Measurements from ENCODE around the gene OR2A14. TPM values are rescaled to one million over a fixed set of nuclear protein-coding genes. Genes with fewer than 3 reads are reported as not detected.

Gene OR2A14
- total and polyA plus RNA-seq, 2 donors (not counting 1 experiment from before 2014, with no cell fraction given): not detected

- peaks cover 18% of the 10 kb centered on the region for H3K27me3 Mint-ChIP-seq
- no peak for DNase-seq
Observed at GRCh38 chr7:144109283-144109682, 13.7 kb upstream of the OR2A14 start, which contains the start of gene OR2A2. Gene OR2A2, plus strand, starts transcription at chr7:144109583. Its CDS starts 0 bp downstream, at chr7:144109583.

GRCh38 chr7:144110272-144110671 lies 12.7 kb upstream of the OR2A14 start:
- no peaks in the 10 kb centered on the region for H4K20me1 ChIP-seq (ENCODE audit: control insufficient read depth, insufficient read depth, low read length, poor library complexity, severe bottlenecking)
- H3K4me1 Mint-ChIP-seq: no peaks in the 10 kb centered on the region
- no peak overlapping the region for H3K9ac ChIP-seq (ENCODE audit: low read length)
- no peak overlapping the region for H3K4me3 Mint-ChIP-seq
- TF ChIP-seq CTCF (IDR thresholded peaks at IDR 0.05): no peak
- TF ChIP-seq EZH2 (IDR thresholded peaks at IDR 0.05; ENCODE audit: borderline replicate concordance, insufficient read depth, low read depth, low read length, poor library complexity, severe bottlenecking): no peak
- no peaks in the 10 kb centered on the region for H3K4me1 ChIP-seq (ENCODE audit: control insufficient read depth in 2 of 2, insufficient read depth in 2 of 2, low read length in 2 of 2)
- no peaks in the 10 kb centered on the region for H3K36me3 ChIP-seq (replicated peaks in 1 of 2; ENCODE audit: control extremely low read depth in 1 of 2, control insufficient read depth in 1 of 2, extremely low read depth in 1 of 2, insufficient read depth in 2 of 2, low read length in 1 of 2)
- no peak for DNase-seq
- H3K79me2 ChIP-seq (ENCODE audit: control insufficient read depth, insufficient read depth, low read length): no peaks in the 10 kb centered on the region
- H3K27me3 Mint-ChIP-seq: peaks cover 18% of the 10 kb centered on the region
- no peaks in the 10 kb centered on the region for H3K27me3 ChIP-seq (replicated peaks in 1 of 4; ENCODE audit: control extremely low read depth in 1 of 4, control insufficient read depth in 3 of 4, insufficient read depth in 4 of 4, low read length in 3 of 4)
- no peak overlapping the region for H3K4me2 ChIP-seq (replicated peaks; ENCODE audit: low read depth, low read length, poor library complexity, severe bottlenecking)
- no peak overlapping the region for H3K27ac ChIP-seq (ENCODE audit: low read length in 2 of 2)
- no peak overlapping the region for H3K4me3 ChIP-seq (ENCODE audit: control extremely low read depth in 1 of 5, extremely low read depth in 1 of 5, insufficient read depth in 1 of 5, low read depth in 2 of 5, low read length in 4 of 5)
- 89% methylated on average over 3 of the region's 5 CpGs for WGBS (ENCODE audit: insufficient coverage)
- no peaks in the 10 kb centered on the region for H3K9me3 ChIP-seq (ENCODE audit: control extremely low read depth in 1 of 3, control insufficient read depth in 2 of 3, insufficient read depth in 1 of 3, low read length in 2 of 3)
- H2AFZ ChIP-seq (ENCODE audit: insufficient read depth, low read depth, low read length, poor library complexity, severe bottlenecking): no peak overlapping the region
- ChIA-PET CTCF (no interaction called here), POLR2A (no interaction called here)
- no peak for ATAC-seq (ENCODE audit: low read depth)
- no peak overlapping the region for H3K27ac Mint-ChIP-seq
- intact Hi-C loops (cut with micrococcal nuclease): no loop called here
- H3K9me3 Mint-ChIP-seq (ENCODE audit: insufficient read depth): no peaks in the 10 kb centered on the region

More at GRCh38 chr7:144109283-144109682, 13.7 kb upstream of the OR2A14 start, which contains the start of gene OR2A2:
- intact Hi-C loops (cut with micrococcal nuclease): no loop called here
- Mint-ChIP-seq H3K4me1 (no peaks in the 10 kb centered on the region), H3K27ac (no peak within 1 kb of the TSS), H3K9me3 (ENCODE audit: insufficient read depth) (no peaks in the 10 kb centered on the region), H3K4me3 (no peak within 1 kb of the TSS)
- ChIA-PET POLR2A (no interaction called here), CTCF (no interaction called here)
- Histone ChIP-seq H3K27me3 (replicated peaks in 1 of 4; ENCODE audit: control extremely low read depth in 1 of 4, control insufficient read depth in 3 of 4, insufficient read depth in 4 of 4, low read length in 3 of 4) (no peaks in the 10 kb centered on the region), H3K79me2 (ENCODE audit: control insufficient read depth, insufficient read depth, low read length) (no peaks in the 10 kb centered on the region), H3K27ac (ENCODE audit: low read length in 2 of 2) (no peak within 1 kb of the TSS), H3K4me2 (replicated peaks; ENCODE audit: low read depth, low read length, poor library complexity, severe bottlenecking) (no peak within 1 kb of the TSS), H2AFZ (ENCODE audit: insufficient read depth, low read depth, low read length, poor library complexity, severe bottlenecking) (no peak within 1 kb of the TSS), H3K36me3 (replicated peaks in 1 of 2; ENCODE audit: control extremely low read depth in 1 of 2, control insufficient read depth in 1 of 2, extremely low read depth in 1 of 2, insufficient read depth in 2 of 2, low read length in 1 of 2) (no peaks in the 10 kb centered on the region), H3K4me3 (ENCODE audit: control extremely low read depth in 1 of 5, extremely low read depth in 1 of 5, insufficient read depth in 1 of 5, low read depth in 2 of 5, low read length in 4 of 5) (no peak within 1 kb of the TSS), H3K4me1 (ENCODE audit: control insufficient read depth in 2 of 2, insufficient read depth in 2 of 2, low read length in 2 of 2) (no peaks in the 10 kb centered on the region), H3K9me3 (ENCODE audit: control extremely low read depth in 1 of 3, control insufficient read depth in 2 of 3, insufficient read depth in 1 of 3, low read length in 2 of 3) (no peaks in the 10 kb centered on the region), H3K9ac (ENCODE audit: low read length) (no peak within 1 kb of the TSS), H4K20me1 (ENCODE audit: control insufficient read depth, insufficient read depth, low read length, poor library complexity, severe bottlenecking) (no peaks in the 10 kb centered on the region)
- WGBS (ENCODE audit: insufficient coverage): no CpG with 5 or more reads among the region's 2 CpGs
- TF ChIP-seq CTCF (IDR thresholded peaks at IDR 0.05): no peak
- no peak for TF ChIP-seq EZH2 (IDR thresholded peaks at IDR 0.05; ENCODE audit: borderline replicate concordance, insufficient read depth, low read depth, low read length, poor library complexity, severe bottlenecking)
- no peak for ATAC-seq (ENCODE audit: low read depth)
